Lower leg skin (tissue), 4 donors: ENCODE data around the gene EXOSC2. TPM values are rescaled to one million over a fixed set of nuclear protein-coding genes. Genes with fewer than 3 reads are reported as not detected.

Experiments
- DNase-seq, 2 donors: peaks; one replicate each; pipeline ENCODE4 v3.0.0-alpha.2; 2019; ENCODE audit warnings: low spot score in 2 of 2
- H3K4me3 ChIP-seq: fragments of 200-600 bp; sonication (generic); 2 replicates; pipeline ENCODE4 v1.5.1; 2017; ENCODE audit warnings: mild to moderate bottlenecking, low read depth; ENCODE audit not compliant: poor library complexity, severe bottlenecking
- CTCF ChIP-seq, 3 donors: fragments of 450-650 bp; IDR thresholded peaks; one replicate each; pipeline ENCODE4 v1.5.1; 2016; ENCODE audit warnings: antibody characterized with exemption in 3 of 3, mild to moderate bottlenecking in 3 of 3, moderate library complexity in 2 of 3
- POLR2A ChIP-seq, 2 donors: fragments of 450-650 bp; IDR thresholded peaks; one replicate each; pipeline ENCODE4 v1.6.1; 2016 to 2017; ENCODE audit warnings: antibody characterized with exemption in 2 of 2, mild to moderate bottlenecking in 1 of 2, moderate library complexity in 1 of 2
- WGBS, 2 donors: methylation state at CpG; one replicate each; pipeline ENCODE4 v1.1.5; 2018; 5-methylcytosine and 5-hydroxymethylcytosine counted together
- intact Hi-C: fragments of 100-400 bp; cut with DNase I; formaldehyde crosslinking; loops from one replicate; pipeline ENCODE4 v1.15.0; 2023; ENCODE audit warnings: low total_unique reads
- total RNA-seq, 4 donors: library from RNA; depleted of rRNA; stranded (reverse); fragments of >200 nt; gene quantifications; one replicate each; pipeline ENCODE4 v1.1.0, GENCODE V29; 2016

EXOSC2 gene
- total RNA-seq, 4 donors from 2014 or later: 14.8 to 19.7 (median 17.9) TPM

- WGBS, 2 donors: 92 to 97% methylated on average over 3 of the region's 3 CpGs
- no peak for DNase-seq
- H3K4me3 ChIP-seq: no peak overlapping the region
- TF ChIP-seq POLR2A (IDR thresholded peaks at IDR 0.05): no peak
- no peak for TF ChIP-seq CTCF (IDR thresholded peaks at IDR 0.05)
- intact Hi-C loops: no loop called here
Observed at GRCh38 chr9:130741024-130741305, 47.4 kb downstream of the EXOSC2 start.

GRCh38 chr9:130741831-130742449 is 48.4 kb downstream of the EXOSC2 start:
- intact Hi-C loops: no loop called here
- H3K4me3 ChIP-seq: no peak overlapping the region
- WGBS, 2 donors: 75 to 86% methylated on average over 7 of the region's 7 CpGs
- no peak for TF ChIP-seq POLR2A (IDR thresholded peaks at IDR 0.05)
- no peak for TF ChIP-seq CTCF (IDR thresholded peaks at IDR 0.05)
- DNase-seq: no peak

GRCh38 chr9:130743656-130744055 is 50.1 kb downstream of the EXOSC2 start:
- no peak for TF ChIP-seq CTCF (IDR thresholded peaks at IDR 0.05)
- no peak for TF ChIP-seq POLR2A (IDR thresholded peaks at IDR 0.05)
- no peak for DNase-seq
- 85 to 91% methylated on average over 4 of the region's 4 CpGs for WGBS, 2 donors
- H3K4me3 ChIP-seq: no peak overlapping the region
- intact Hi-C loops: no loop called here

GRCh38 chr9:130745210-130745800 is 51.7 kb downstream of the EXOSC2 start:
- 94 to 97% methylated on average over 5 of the region's 5 CpGs for WGBS, 2 donors
- H3K4me3 ChIP-seq: no peak overlapping the region
- no peak for TF ChIP-seq POLR2A (IDR thresholded peaks at IDR 0.05)
- TF ChIP-seq CTCF (IDR thresholded peaks at IDR 0.05): no peak
- no peak for DNase-seq
- intact Hi-C loops: no loop called here

- intact Hi-C loops: no loop called here
- TF ChIP-seq CTCF (IDR thresholded peaks at IDR 0.05) (no peak), POLR2A (IDR thresholded peaks at IDR 0.05) (no peak)
- no peak for DNase-seq
- 79 to 82% methylated on average over 5 of the region's 5 CpGs for WGBS, 2 donors
- no peak overlapping the region for H3K4me3 ChIP-seq
Observed at GRCh38 chr9:130745829-130746228, 52.2 kb downstream of the EXOSC2 start.
